Activated naive CD8-positive, alpha-beta T cell (primary cell): Measurements from ENCODE around the gene CDC42BPA.
"Not testable (repeated sequence)": the region's sequence is repeated elsewhere in the genome, so short reads cannot be mapped to it uniquely, and the experiment has no call there.

Experiments
- H3K27ac Mint-ChIP-seq: one replicate; pipeline ENCODE4 v1.8.0; 2021; ENCODE audit warnings: mixed read lengths
- H3K27me3 Mint-ChIP-seq: one replicate; pipeline ENCODE4 v1.8.0; 2021; ENCODE audit warnings: mixed read lengths
- H3K36me3 Mint-ChIP-seq: one replicate; pipeline ENCODE4 v1.8.0; 2021; ENCODE audit warnings: mixed read lengths
- H3K4me1 Mint-ChIP-seq: one replicate; pipeline ENCODE4 v1.8.0; 2021; ENCODE audit warnings: low read depth, mixed read lengths
- H3K4me3 Mint-ChIP-seq: one replicate; pipeline ENCODE4 v1.8.0; 2021; ENCODE audit warnings: mild to moderate bottlenecking, mixed read lengths
- H3K9me3 Mint-ChIP-seq: one replicate; pipeline ENCODE4 v1.8.0; 2021; ENCODE audit warnings: low read depth, mixed read lengths

Gene CDC42BPA, protein sequence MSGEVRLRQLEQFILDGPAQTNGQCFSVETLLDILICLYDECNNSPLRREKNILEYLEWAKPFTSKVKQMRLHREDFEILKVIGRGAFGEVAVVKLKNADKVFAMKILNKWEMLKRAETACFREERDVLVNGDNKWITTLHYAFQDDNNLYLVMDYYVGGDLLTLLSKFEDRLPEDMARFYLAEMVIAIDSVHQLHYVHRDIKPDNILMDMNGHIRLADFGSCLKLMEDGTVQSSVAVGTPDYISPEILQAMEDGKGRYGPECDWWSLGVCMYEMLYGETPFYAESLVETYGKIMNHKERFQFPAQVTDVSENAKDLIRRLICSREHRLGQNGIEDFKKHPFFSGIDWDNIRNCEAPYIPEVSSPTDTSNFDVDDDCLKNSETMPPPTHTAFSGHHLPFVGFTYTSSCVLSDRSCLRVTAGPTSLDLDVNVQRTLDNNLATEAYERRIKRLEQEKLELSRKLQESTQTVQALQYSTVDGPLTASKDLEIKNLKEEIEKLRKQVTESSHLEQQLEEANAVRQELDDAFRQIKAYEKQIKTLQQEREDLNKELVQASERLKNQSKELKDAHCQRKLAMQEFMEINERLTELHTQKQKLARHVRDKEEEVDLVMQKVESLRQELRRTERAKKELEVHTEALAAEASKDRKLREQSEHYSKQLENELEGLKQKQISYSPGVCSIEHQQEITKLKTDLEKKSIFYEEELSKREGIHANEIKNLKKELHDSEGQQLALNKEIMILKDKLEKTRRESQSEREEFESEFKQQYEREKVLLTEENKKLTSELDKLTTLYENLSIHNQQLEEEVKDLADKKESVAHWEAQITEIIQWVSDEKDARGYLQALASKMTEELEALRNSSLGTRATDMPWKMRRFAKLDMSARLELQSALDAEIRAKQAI (N-terminal part only)

DNA sequence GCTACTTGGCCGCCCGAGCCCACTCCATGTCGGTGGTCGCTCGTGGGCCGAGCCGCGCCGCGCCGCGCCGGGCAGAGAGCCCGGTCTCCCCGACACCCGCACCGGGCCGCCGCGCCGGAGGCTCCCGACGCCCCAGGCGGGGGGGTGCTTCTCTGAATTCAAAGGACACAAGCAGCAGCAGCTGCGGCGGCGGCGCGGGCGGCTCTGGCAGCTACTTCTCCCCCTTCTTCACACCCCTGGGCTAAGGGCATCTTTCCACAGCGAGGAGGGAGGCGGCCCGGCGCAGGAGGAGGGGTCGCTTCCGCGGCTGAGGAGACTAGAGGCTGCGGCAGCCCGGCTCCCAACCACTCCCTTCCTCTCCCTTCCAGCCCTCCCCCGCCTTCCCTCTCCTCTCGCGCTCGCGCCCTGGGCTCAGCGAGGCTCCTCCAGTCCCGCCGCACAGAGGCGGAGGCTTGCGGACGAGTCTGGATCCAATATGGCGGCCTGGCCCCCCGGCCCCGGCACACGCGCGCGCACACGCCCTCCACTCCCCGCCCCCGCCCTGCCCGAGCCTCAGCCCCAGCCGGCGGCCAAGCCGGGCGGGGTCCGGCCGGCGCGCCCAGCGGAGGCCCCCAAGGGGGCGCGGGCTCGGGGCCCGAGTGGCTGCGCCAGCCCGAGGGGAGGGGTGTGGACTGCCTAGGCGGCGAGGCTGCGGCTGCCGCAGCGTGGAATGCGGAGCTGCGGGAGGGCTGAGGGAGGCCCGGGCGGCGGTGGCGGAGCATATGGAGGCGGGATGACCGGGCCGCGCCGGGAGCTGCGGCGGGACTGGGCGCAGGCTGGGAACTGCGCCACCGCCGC lies at the start of gene CDC42BPA:
Gene CDC42BPA, minus strand, starts transcription at position 477 of the 837 bp plus-strand sequence. CDS start 1,310 bp downstream, outside the sequence.
- Mint-ChIP-seq H3K27me3 (peaks cover 42% of the 10 kb centered on the region), H3K36me3 (no peaks in the 10 kb centered on the region), H3K9me3 (no peaks in the 10 kb centered on the region), H3K27ac (no peak within 1 kb of the TSS), H3K4me3 (peak within 1 kb of the TSS; percentile 86), H3K4me1 (peaks cover 7% of the 10 kb centered on the region)

GRCh38 chr1:227368009-227368408 lies 49.7 kb upstream of the CDC42BPA start:
- Mint-ChIP-seq H3K27ac (no peak overlapping the region), H3K36me3 (no peaks in the 10 kb centered on the region), H3K9me3 (no peaks in the 10 kb centered on the region), H3K4me3 (no peak overlapping the region), H3K27me3 (peaks cover 4% of the 10 kb centered on the region), H3K4me1 (no peaks in the 10 kb centered on the region)

- no peaks in the 10 kb centered on the region for H3K4me1 Mint-ChIP-seq
- no peaks in the 10 kb centered on the region for H3K36me3 Mint-ChIP-seq
- no peak overlapping the region for H3K27ac Mint-ChIP-seq
- no peak overlapping the region for H3K4me3 Mint-ChIP-seq
- H3K9me3 Mint-ChIP-seq: no peaks in the 10 kb centered on the region
- peaks cover 5% of the 10 kb centered on the region for H3K27me3 Mint-ChIP-seq
Observed at GRCh38 chr1:227365473-227366431, 47.5 kb upstream of the CDC42BPA start.

DNA sequence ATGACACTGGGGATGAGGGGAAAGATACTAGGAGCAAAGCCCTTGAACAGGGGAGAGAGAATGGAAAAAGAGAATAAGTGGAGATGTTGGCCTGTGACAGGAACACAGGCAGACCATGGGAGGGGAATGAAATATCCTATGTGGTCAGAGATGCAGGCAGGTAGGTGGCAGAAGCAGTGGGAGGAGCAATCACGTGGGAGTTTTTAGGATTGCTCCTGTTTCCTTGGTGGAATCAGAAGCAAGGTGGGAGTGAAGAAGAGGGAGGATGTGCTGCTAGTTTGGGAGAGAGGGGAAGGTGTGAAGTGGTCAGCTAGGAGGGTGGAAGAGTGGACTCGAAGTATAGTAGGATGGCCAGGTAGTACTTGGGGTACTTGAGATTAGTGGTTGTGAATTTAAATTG lies 46.4 kb upstream of the CDC42BPA start:
- Mint-ChIP-seq H3K27me3 (peaks cover 6% of the 10 kb centered on the region), H3K4me3 (no peak overlapping the region), H3K27ac (no peak overlapping the region), H3K36me3 (no peaks in the 10 kb centered on the region), H3K4me1 (no peaks in the 10 kb centered on the region), H3K9me3 (no peaks in the 10 kb centered on the region)

GRCh38 chr1:227363825-227364224 lies 45.5 kb upstream of the CDC42BPA start:
- Mint-ChIP-seq H3K27ac (no peak overlapping the region), H3K4me1 (no peaks in the 10 kb centered on the region), H3K9me3 (no peaks in the 10 kb centered on the region), H3K4me3 (no peak overlapping the region), H3K36me3 (no peaks in the 10 kb centered on the region), H3K27me3 (peaks cover 7% of the 10 kb centered on the region)

DNA sequence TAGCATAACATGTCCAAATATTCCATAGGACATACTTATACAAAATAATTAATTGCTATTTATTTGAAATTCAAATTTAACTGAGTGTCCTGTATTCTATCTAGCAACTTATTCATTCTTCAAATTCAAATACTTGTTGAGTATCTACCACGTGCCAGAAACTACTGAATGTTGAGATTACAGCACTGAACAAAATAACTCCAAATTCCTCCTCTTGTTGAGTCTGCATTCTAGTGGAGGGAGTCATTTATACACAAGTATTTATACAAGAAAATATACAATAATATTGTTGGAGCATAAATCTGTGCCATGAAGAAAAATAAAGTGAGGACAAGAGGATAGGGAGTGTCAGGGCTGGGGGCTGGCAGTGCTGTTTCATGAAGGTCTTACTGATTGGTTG lies 43.7 kb upstream of the CDC42BPA start:
- no peak overlapping the region for H3K27ac Mint-ChIP-seq
- H3K4me1 Mint-ChIP-seq: no peaks in the 10 kb centered on the region
- no peaks in the 10 kb centered on the region for H3K9me3 Mint-ChIP-seq
- H3K36me3 Mint-ChIP-seq: no peaks in the 10 kb centered on the region
- peaks cover 7% of the 10 kb centered on the region for H3K27me3 Mint-ChIP-seq
- H3K4me3 Mint-ChIP-seq: no peak overlapping the region

DNA sequence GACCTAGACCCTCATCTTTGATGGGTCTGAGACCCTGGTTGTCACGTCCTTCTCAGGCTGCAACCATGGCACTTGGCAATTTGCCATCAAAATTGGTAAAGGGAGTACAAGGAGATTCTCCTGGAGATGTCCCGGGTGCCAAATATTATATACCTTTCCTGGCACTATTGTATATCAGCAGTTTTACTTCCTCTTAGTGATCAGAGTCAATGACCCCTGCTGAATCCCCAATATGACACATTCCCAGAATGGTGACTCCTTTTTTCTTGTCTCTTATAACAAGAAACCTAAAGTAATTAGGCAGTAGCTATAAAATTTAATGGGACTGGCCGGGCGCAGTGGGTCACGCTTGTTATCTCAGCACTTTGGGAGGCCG lies 39.6 kb upstream of the CDC42BPA start:
- H3K9me3 Mint-ChIP-seq: no peaks in the 10 kb centered on the region
- H3K27me3 Mint-ChIP-seq: peaks cover 5% of the 10 kb centered on the region
- H3K4me3 Mint-ChIP-seq: no peak overlapping the region
- H3K36me3 Mint-ChIP-seq: no peaks in the 10 kb centered on the region
- H3K4me1 Mint-ChIP-seq: no peaks in the 10 kb centered on the region
- no peak overlapping the region for H3K27ac Mint-ChIP-seq

DNA sequence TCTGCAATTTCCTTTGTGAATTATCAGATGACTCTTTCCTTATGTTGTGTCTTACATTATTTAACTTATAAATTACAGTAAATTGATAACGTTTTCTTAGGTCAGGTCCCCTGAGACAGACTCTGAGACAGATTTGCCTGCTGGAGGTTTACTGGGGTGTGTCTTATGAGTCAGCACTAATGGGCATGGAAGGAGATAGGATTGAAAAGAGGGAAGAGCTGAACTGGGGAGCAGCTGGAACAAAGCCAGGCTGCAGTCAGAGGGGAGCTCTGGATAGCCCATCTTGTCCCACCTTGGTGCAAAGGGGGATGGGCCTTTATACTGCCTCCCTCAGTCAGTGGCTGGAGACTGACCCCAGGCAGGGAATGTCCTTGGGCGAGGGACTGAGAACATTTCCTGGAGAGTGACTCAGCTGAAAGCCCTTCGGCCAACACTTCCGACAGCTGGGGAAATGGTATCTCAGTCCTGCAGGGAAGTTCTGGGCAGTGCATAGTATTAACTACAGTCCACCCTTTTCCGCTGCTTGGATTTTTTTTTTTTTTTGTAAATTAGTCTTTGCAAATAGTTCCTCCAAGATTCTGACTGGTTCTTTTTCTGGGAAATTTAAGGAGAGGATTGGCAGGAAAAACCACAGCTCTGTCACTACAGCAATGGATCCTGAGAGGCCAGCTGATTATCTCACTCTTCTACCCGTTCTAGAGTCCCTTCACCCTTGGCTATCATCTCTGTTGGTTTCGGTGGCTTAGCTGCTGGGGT lies 39.1 kb upstream of the CDC42BPA start:
- Mint-ChIP-seq H3K27ac (no peak overlapping the region), H3K4me1 (no peaks in the 10 kb centered on the region), H3K27me3 (peaks cover 7% of the 10 kb centered on the region), H3K9me3 (no peaks in the 10 kb centered on the region), H3K4me3 (no peak overlapping the region), H3K36me3 (no peaks in the 10 kb centered on the region)

DNA sequence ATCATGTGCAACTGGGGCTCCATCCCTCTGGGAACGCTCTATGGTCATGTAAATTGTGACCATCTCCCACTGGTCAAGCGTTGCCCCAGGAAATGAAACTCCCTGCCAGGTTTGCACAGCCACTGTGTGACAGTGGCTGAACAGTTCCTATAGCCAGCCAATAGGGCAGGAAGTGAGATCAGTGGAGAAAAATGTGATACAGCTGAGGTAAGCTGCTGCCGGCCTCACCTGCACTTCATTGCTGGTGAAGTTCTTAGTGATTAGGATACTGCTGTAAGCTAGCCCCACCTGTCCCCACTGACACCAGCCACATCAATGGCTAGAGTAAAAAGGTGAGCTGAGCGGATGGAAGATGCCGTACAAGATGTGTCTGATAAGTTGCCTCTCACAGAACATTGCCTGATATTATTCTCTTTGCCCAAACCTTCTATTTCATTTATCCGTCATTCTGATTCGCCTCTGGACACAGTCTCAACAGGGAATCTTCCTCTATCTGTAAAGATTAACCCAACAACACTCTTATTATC lies 38.4 kb upstream of the CDC42BPA start:
- no peaks in the 10 kb centered on the region for H3K9me3 Mint-ChIP-seq
- no peaks in the 10 kb centered on the region for H3K36me3 Mint-ChIP-seq
- peaks cover 5% of the 10 kb centered on the region for H3K27me3 Mint-ChIP-seq
- no peak overlapping the region for H3K4me3 Mint-ChIP-seq
- H3K4me1 Mint-ChIP-seq: no peaks in the 10 kb centered on the region
- H3K27ac Mint-ChIP-seq: no peak overlapping the region

GRCh38 chr1:227355542-227356245 lies 37.4 kb upstream of the CDC42BPA start:
- no peaks in the 10 kb centered on the region for H3K9me3 Mint-ChIP-seq
- peaks cover 5% of the 10 kb centered on the region for H3K27me3 Mint-ChIP-seq
- H3K4me1 Mint-ChIP-seq: no peaks in the 10 kb centered on the region
- no peak overlapping the region for H3K4me3 Mint-ChIP-seq
- H3K27ac Mint-ChIP-seq: no peak overlapping the region
- no peaks in the 10 kb centered on the region for H3K36me3 Mint-ChIP-seq

GRCh38 chr1:227353186-227353585 lies 34.9 kb upstream of the CDC42BPA start:
- Mint-ChIP-seq H3K36me3 (no peaks in the 10 kb centered on the region), H3K9me3 (no peaks in the 10 kb centered on the region), H3K27me3 (peaks cover 4% of the 10 kb centered on the region), H3K27ac (no peak overlapping the region), H3K4me1 (no peaks in the 10 kb centered on the region), H3K4me3 (no peak overlapping the region)

DNA sequence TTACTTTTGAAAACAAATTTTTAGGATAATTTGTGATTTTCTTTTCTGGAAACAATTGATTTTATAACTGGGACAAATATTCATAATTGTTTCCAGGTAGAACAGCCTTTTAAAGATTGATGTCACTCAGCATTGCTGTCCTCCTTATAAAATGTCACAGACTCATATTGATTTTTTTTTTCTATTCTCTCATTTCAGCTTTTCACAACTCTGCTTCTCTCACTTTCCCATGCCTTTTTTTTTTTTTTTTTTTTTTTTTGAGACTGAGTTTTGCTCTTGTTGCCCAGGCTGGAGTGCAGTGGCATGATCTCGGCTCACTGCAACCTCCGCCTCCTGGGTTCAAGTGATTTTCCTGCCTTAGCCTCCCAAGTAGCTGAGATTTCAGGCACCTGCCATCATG lies 33.9 kb upstream of the CDC42BPA start:
- not testable (repeated sequence) for H3K4me1 Mint-ChIP-seq, H3K9me3 Mint-ChIP-seq, H3K27ac Mint-ChIP-seq, H3K36me3 Mint-ChIP-seq, H3K27me3 Mint-ChIP-seq, H3K4me3 Mint-ChIP-seq

DNA sequence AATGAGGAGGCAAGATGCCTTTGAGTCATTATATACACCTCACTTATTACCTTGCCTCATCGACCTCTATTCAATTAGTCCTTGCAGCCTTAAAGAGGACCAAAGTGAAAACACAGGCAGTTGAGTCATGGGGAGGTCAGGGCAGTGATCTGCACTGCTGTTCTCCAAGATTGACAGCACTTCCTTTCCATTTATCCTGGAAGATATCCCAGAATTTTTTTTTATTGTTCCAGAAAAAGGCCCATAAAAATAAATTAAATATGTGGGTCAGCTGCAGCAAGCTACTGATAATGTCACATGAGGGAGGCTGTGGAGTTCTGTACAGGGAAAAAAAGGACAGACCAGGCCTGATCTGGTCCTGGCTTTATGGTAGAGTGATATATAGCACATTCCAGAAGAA lies 33.2 kb upstream of the CDC42BPA start:
- no peak overlapping the region for H3K4me3 Mint-ChIP-seq
- no peaks in the 10 kb centered on the region for H3K36me3 Mint-ChIP-seq
- H3K9me3 Mint-ChIP-seq: no peaks in the 10 kb centered on the region
- H3K4me1 Mint-ChIP-seq: no peaks in the 10 kb centered on the region
- H3K27me3 Mint-ChIP-seq: peaks cover 5% of the 10 kb centered on the region
- no peak overlapping the region for H3K27ac Mint-ChIP-seq
